ENCODE data around the gene CDH4.

The CDH4 gene

GRCh38 chr20:61859767-61860166, 607.7 kb downstream of the CDH4 start:
- DNase-seq: no peak

GRCh38 chr20:61860260-61860987, 608.4 kb downstream of the CDH4 start:
- DNase-seq: no peak

- no peak for DNase-seq
These were observed 609.2 kb downstream of the CDH4 start for GRCh38 chr20:61861054-61861841.

GRCh38 chr20:61861858-61862257, 609.8 kb downstream of the CDH4 start:
- DNase-seq: no peak

- no peak for DNase-seq
These were observed 610.8 kb downstream of the CDH4 start for GRCh38 chr20:61862881-61863280.

GRCh38 chr20:61864481-61864880, 612.4 kb downstream of the CDH4 start:
- DNase-seq: no peak

- DNase-seq: no peak
These were observed 613.3 kb downstream of the CDH4 start for GRCh38 chr20:61865353-61865752.

- no peak for DNase-seq
These were observed 614.1 kb downstream of the CDH4 start for GRCh38 chr20:61866165-61866564.

- no peak for DNase-seq
These were observed 615.9 kb downstream of the CDH4 start for GRCh38 chr20:61868006-61868405.

GRCh38 chr20:61868466-61869090, 616.5 kb downstream of the CDH4 start:
- no peak for DNase-seq

GRCh38 chr20:61869750-61870507, 617.9 kb downstream of the CDH4 start:
- no peak for DNase-seq

GRCh38 chr20:61871160-61871559, 619.1 kb downstream of the CDH4 start:
- no peak for DNase-seq

- DNase-seq: no peak
These were observed 619.9 kb downstream of the CDH4 start for GRCh38 chr20:61871913-61872312.

GRCh38 chr20:61872371-61872900, 620.4 kb downstream of the CDH4 start:
- DNase-seq: no peak

GRCh38 chr20:61873651-61874420, 621.8 kb downstream of the CDH4 start:
- DNase-seq: no peak

GRCh38 chr20:61874421-61875068, 622.5 kb downstream of the CDH4 start:
- DNase-seq: no peak

- no peak for DNase-seq
These were observed 623.3 kb downstream of the CDH4 start for GRCh38 chr20:61875221-61875885.

GRCh38 chr20:61875996-61876395, 623.9 kb downstream of the CDH4 start:
- no peak for DNase-seq

- no peak for DNase-seq
These were observed 625.1 kb downstream of the CDH4 start for GRCh38 chr20:61876952-61877728.
